Right lobe of liver (tissue), 4 donors: ENCODE measurements around the gene SMLR1.

Experiments
- CTCF ChIP-seq, 4 donors: fragments of 200-600 bp in 3 of 4; fragments of 450-650 bp in 1 of 4; IDR thresholded peaks; one replicate each; pipeline versions ENCODE4 v1.5.1 to v1.8.0; 2016 to 2022; ENCODE audit warnings: antibody characterized with exemption in 4 of 4, mild to moderate bottlenecking in 2 of 4
- POLR2A ChIP-seq: fragments of 450-650 bp; IDR thresholded peaks from one replicate; pipeline ENCODE4 v1.6.1; 2017; ENCODE audit warnings: antibody characterized with exemption, mild to moderate bottlenecking
- donor health status: DM: no; HTN: no; CAD: no.
- donor health status: DM: no; HTN: no; CAD: no.
- donor health status: DM: no; HTN: yes; CAD: no.

- TF ChIP-seq POLR2A: no peak
- no peak for TF ChIP-seq CTCF (IDR thresholded peaks at IDR 0.05)
Measured at GRCh38 chr6:130831607-130832006, 4.4 kb downstream of the SMLR1 start.
